CD4-positive, alpha-beta memory T cell (primary cell): ENCODE measurements around the gene ARFGAP3. TPM values are rescaled to one million over a fixed set of nuclear protein-coding genes. Genes with fewer than 3 reads are reported as not detected.
A peak's percentile ranks its signal among the peaks of the same experiment; 100 is the strongest.

Source experiments
- CTCF ChIA-PET: fragments of 350-600 bp; sonication (Branson Sonifier 250); formaldehyde crosslinking; loops from one replicate; lab custom pipeline; 2021; ENCODE audit warnings: inconsistent platforms; ENCODE audit not compliant: partially characterized antibody; lab: Charles Lee
- POLR2A ChIA-PET: fragments of 350-600 bp; sonication (Branson Sonifier 250); formaldehyde crosslinking; loops from one replicate; lab custom pipeline; 2021; ENCODE audit not compliant: partially characterized antibody; lab: Charles Lee
- DNase-seq, 5 donors: peaks; one replicate each; pipeline versions ENCODE4 v3.0.0 to v3.0.0-alpha.2; 2020 to 2022; ENCODE audit warnings: mixed read lengths in 1 of 5
- H3K27ac ChIP-seq: one replicate; pipeline ENCODE4 v1.7.0; 2013; ENCODE audit warnings: low read depth, low read length
- H3K27me3 ChIP-seq: 2 replicates; pipeline ENCODE4 v1.7.0; 2013; ENCODE audit warnings: mild to moderate bottlenecking, low read length, moderate library complexity; ENCODE audit not compliant: insufficient read depth
- H3K36me3 ChIP-seq: 2 replicates; pipeline ENCODE4 v1.7.0; 2013; ENCODE audit warnings: mild to moderate bottlenecking, low read length, moderate library complexity; ENCODE audit not compliant: insufficient read depth
- H3K4me1 ChIP-seq: 2 replicates; pipeline ENCODE4 v1.7.0; 2013; ENCODE audit warnings: mild to moderate bottlenecking, low read length, moderate library complexity; ENCODE audit not compliant: insufficient read depth
- H3K4me3 ChIP-seq, 2 donors: one replicate each; pipeline ENCODE4 v1.7.0; 2013; ENCODE audit warnings: low read length in 2 of 2, mild to moderate bottlenecking in 1 of 2
- H3K9me3 ChIP-seq, 2 donors: one replicate each; pipeline ENCODE4 v1.7.0; 2013; ENCODE audit warnings: low read length in 2 of 2, control low read depth in 1 of 2; ENCODE audit not compliant: control insufficient read depth in 1 of 2
- H3K27ac Mint-ChIP-seq, 7 donors: one replicate each; pipeline ENCODE4 v1.8.0; 2020 to 2021; ENCODE audit warnings: mixed read lengths in 7 of 7, mild to moderate bottlenecking in 6 of 7, inconsistent platforms in 3 of 7, moderate library complexity in 3 of 7
- H3K27me3 Mint-ChIP-seq, 2 donors: one replicate each; pipeline ENCODE4 v1.8.0; 2020 to 2021; ENCODE audit warnings: mixed read lengths in 2 of 2
- H3K36me3 Mint-ChIP-seq, 2 donors: one replicate each; pipeline ENCODE4 v1.8.0; 2020 to 2021; ENCODE audit warnings: mixed read lengths in 2 of 2, inconsistent platforms in 1 of 2, mild to moderate bottlenecking in 1 of 2
- H3K4me1 Mint-ChIP-seq, 4 donors: one replicate each; pipeline ENCODE4 v1.8.0; 2020 to 2021; ENCODE audit warnings: mixed read lengths in 4 of 4, mild to moderate bottlenecking in 1 of 4
- H3K4me3 Mint-ChIP-seq, 8 donors: one replicate each; pipeline ENCODE4 v1.8.0; 2020 to 2021; ENCODE audit warnings: mixed read lengths in 8 of 8, mild to moderate bottlenecking in 7 of 8, moderate library complexity in 6 of 8, inconsistent platforms in 3 of 8
- H3K9me3 Mint-ChIP-seq, 8 donors: one replicate each; pipeline ENCODE4 v1.8.0; 2020 to 2021; ENCODE audit warnings: mixed read lengths in 8 of 8, mild to moderate bottlenecking in 5 of 8, inconsistent platforms in 3 of 8, moderate library complexity in 1 of 8
- intact Hi-C: fragments of 100-400 bp; cut with micrococcal nuclease; formaldehyde crosslinking; loops from one replicate; pipeline ENCODE4 v1.15.1; 2023
- polyA plus RNA-seq, 2 donors: library from polyadenylated mRNA; unstranded; fragments of 300-500 nt; fragmentation: Illumina TruSeq; gene quantifications; one replicate each; pipeline ENCODE4 v1.2.3, GENCODE V29; 2021
- total RNA-seq, 2 experiments: library from RNA; stranded (reverse); gene quantifications; one replicate each; pipeline ENCODE4 v1.2.3, GENCODE V29; 2021

The ARFGAP3 gene
- total and polyA plus RNA-seq, 4 experiments from 2014 or later = 38.4 to 49.0 (median 45.2) TPM

DNA sequence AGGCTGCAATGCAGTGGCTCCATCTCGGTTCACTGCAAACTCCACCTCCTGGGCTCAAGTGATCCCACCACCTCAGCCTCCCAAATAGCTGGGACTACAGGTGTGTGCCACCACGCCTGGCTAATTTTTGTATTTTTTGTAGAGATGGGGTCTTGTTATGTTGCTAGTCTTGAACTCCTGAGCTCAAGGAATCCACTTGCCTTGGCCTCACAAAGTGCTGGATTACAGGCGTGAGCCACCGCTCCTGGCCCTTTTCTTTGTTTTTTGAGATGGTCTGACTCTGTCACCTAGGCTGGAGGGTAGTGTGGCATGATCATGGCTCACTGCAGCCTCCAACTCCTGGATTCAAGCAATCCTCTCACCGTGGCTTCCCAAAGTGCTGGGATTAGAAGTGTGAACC lies 21.0 kb downstream of the ARFGAP3 start:
- Histone ChIP-seq H3K9me3 (no peaks in the 10 kb centered on the region), H3K36me3 (peaks cover 20% of the 10 kb centered on the region), H3K27ac (no peak overlapping the region), H3K4me3 (no peak overlapping the region), H3K4me1 (no peaks in the 10 kb centered on the region), H3K27me3 (no peaks in the 10 kb centered on the region)
- ChIA-PET CTCF (no interaction called here), POLR2A (no interaction called here)
- no peaks in the 10 kb centered on the region for H3K9me3 Mint-ChIP-seq
- H3K27ac Mint-ChIP-seq = no peak overlapping the region
- DNase-seq = no peak
- H3K4me3 Mint-ChIP-seq = no peak overlapping the region
- intact Hi-C loops = no loop called here
- peaks cover 0 to 5% (median under 1%) of the 10 kb centered on the region in 4 donors for H3K4me1 Mint-ChIP-seq
- no peaks in the 10 kb centered on the region for H3K27me3 Mint-ChIP-seq
- H3K36me3 Mint-ChIP-seq = peaks cover 33 to 56% of the 10 kb centered on the region in 2 donors

DNA sequence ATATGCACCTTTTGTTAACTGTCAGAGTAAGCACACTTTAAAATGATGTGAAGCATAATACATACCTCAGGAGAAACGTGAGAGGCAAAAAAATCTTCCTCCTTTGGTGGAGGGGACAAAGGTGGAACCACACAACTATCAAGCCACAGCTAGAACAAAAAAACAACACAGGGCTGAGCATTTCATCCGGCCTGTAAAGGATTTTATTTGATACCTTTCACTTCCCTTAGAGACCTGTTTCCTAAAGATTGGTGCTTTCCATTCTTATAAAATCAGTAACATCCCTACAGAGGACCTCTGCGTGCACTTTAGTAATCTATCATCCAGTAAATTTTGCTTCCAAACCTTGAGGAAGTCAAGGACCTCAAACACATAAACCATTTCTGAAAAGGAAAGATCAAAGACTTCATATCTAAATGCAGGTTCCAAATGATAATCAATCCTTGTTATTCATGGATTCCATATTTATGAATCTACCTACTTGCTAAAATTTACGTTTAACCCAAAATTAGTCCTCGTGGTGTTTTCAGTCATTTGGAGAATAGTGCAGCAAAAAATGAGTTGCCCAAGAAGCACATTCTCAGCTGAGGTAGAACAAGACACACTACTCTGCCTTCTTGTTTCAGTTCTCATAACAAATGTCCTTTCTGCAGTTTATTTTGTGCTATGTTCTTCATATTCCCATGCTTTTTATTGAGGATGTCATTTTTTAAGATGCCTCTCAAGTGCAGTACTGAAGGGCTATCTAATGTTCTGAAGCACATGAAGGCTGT lies 22.7 kb downstream of the ARFGAP3 start:
- ChIA-PET POLR2A (no interaction called here), CTCF (interaction anchor here (1.1 kb wide), 1 partner anchor 18 kb away, joined by 4 read pairs; no protein-coding TSS in a partner anchor)
- Mint-ChIP-seq H3K9me3 (no peaks in the 10 kb centered on the region), H3K27me3 (no peaks in the 10 kb centered on the region), H3K36me3 (peaks cover 29 to 58% of the 10 kb centered on the region in 2 donors), H3K27ac (peak overlapping the region in 3 of 7 donors; percentile 5 to 79 (median 22)), H3K4me3 (no peak overlapping the region), H3K4me1 (peaks cover 2 to 11% (median 5%) of the 10 kb centered on the region in 4 donors)
- no peaks in the 10 kb centered on the region for H3K9me3 ChIP-seq
- H3K4me3 ChIP-seq = no peak overlapping the region
- no peaks in the 10 kb centered on the region for H3K4me1 ChIP-seq
- DNase-seq = no peak
- H3K27me3 ChIP-seq = no peaks in the 10 kb centered on the region
- peaks cover 26% of the 10 kb centered on the region for H3K36me3 ChIP-seq
- no peak overlapping the region for H3K27ac ChIP-seq
- intact Hi-C loops = no loop called here

DNA sequence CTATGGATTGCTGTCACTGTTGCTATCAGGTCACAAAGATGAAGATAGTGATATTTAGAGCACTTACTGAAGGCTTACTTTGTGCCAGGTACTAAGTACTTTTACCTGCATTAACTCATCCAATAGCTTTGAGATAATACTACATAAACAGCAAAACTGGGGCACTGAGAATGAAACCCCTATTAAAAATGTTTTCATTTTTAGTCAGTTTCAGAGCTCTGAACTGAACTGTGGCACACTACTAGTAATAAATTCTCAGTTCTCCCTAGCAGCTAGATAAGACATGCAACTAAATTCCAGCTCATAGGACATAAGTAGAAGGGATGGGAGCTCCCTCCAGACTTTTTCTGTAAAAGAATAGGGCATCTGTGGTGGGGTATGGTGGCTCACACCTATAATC lies 24.0 kb downstream of the ARFGAP3 start:
- H3K9me3 Mint-ChIP-seq = no peaks in the 10 kb centered on the region
- peaks cover 4 to 16% (median 9%) of the 10 kb centered on the region in 4 donors for H3K4me1 Mint-ChIP-seq
- H3K27ac ChIP-seq = no peak overlapping the region
- H3K36me3 Mint-ChIP-seq = peaks cover 33 to 64% of the 10 kb centered on the region in 2 donors
- peaks cover 31% of the 10 kb centered on the region for H3K36me3 ChIP-seq
- H3K27me3 Mint-ChIP-seq = no peaks in the 10 kb centered on the region
- H3K4me3 Mint-ChIP-seq = no peak overlapping the region
- no peak for DNase-seq
- H3K27me3 ChIP-seq = no peaks in the 10 kb centered on the region
- no peaks in the 10 kb centered on the region for H3K9me3 ChIP-seq
- ChIA-PET POLR2A (no interaction called here), CTCF (interaction anchor here (0.8 to 1.0 kb wide), 3 partner anchors 54 to 201 kb away, joined by 3 to 4 read pairs (median 3); no protein-coding TSS in a partner anchor)
- intact Hi-C loops = no loop called here
- peaks cover 4% of the 10 kb centered on the region for H3K4me1 ChIP-seq
- no peak overlapping the region for H3K27ac Mint-ChIP-seq
- no peak overlapping the region for H3K4me3 ChIP-seq

DNA sequence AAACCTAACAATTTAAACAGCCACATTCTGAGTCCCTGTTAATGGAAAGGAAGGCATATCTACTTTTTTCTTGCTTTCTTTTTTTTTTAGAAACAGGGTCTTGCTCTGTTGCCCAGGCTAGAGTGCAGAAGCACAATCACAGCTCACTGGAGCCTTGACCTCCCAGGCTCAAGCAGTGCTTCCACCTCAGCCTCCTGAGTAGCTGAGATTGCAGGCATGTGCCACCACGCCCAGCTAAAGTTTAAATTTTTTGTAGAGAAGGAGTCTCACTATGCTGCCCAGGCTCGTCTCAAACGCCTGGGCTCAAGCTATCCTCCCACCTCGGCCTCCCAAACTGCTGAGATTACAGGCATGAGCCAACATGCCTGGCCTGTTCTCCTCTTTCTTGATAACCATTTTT lies 25.4 kb downstream of the ARFGAP3 start:
- peaks cover 32 to 64% of the 10 kb centered on the region in 2 donors for H3K36me3 Mint-ChIP-seq
- Histone ChIP-seq H3K4me3 (no peak overlapping the region), H3K4me1 (peaks cover 4% of the 10 kb centered on the region), H3K36me3 (peaks cover 28% of the 10 kb centered on the region), H3K27me3 (no peaks in the 10 kb centered on the region), H3K27ac (no peak overlapping the region), H3K9me3 (no peaks in the 10 kb centered on the region)
- ChIA-PET CTCF (interaction anchor here (0.7 kb wide), 1 partner anchor 743 kb away, joined by 3 read pairs; no protein-coding TSS in a partner anchor), POLR2A (no interaction called here)
- DNase-seq = no peak
- H3K4me3 Mint-ChIP-seq = no peak overlapping the region
- intact Hi-C loops = no loop called here
- H3K4me1 Mint-ChIP-seq = peaks cover 4 to 16% (median 9%) of the 10 kb centered on the region in 4 donors
- H3K27me3 Mint-ChIP-seq = no peaks in the 10 kb centered on the region
- peak overlapping the region in 1 of 7 donors; percentile 10 for H3K27ac Mint-ChIP-seq
- no peaks in the 10 kb centered on the region for H3K9me3 Mint-ChIP-seq

DNA sequence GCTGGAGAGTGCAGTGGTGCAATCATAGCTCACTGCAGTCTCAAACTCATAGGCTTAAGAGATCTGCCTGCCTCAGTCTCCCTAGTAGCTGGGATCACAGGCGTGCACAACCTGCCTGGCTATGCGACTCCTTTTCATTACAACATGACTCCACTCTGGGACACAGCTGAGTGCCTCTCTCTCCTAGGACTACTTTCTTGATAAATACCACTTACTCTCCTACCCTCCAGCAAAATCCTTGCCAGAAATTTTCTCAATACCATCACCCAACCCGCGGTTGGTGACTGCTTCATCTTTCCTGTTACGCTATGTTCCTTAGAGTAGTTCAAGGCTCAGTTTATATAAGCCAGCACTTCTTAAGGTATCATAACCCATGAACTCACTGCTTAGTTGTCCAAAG lies 26.9 kb downstream of the ARFGAP3 start:
- intact Hi-C loops = no loop called here
- Mint-ChIP-seq H3K9me3 (no peaks in the 10 kb centered on the region), H3K36me3 (peaks cover 27 to 54% of the 10 kb centered on the region in 2 donors), H3K4me3 (no peak overlapping the region), H3K27me3 (no peaks in the 10 kb centered on the region), H3K27ac (peak overlapping the region in 1 of 7 donors; percentile 8), H3K4me1 (peaks cover 4 to 16% (median 9%) of the 10 kb centered on the region in 4 donors)
- no peaks in the 10 kb centered on the region for H3K27me3 ChIP-seq
- no peak for DNase-seq
- H3K9me3 ChIP-seq = no peaks in the 10 kb centered on the region
- peaks cover 28% of the 10 kb centered on the region for H3K36me3 ChIP-seq
- CTCF ChIA-PET = no interaction called here
- H3K4me3 ChIP-seq = no peak overlapping the region
- H3K27ac ChIP-seq = no peak overlapping the region
- H3K4me1 ChIP-seq = peaks cover 4% of the 10 kb centered on the region
- POLR2A ChIA-PET = no interaction called here

DNA sequence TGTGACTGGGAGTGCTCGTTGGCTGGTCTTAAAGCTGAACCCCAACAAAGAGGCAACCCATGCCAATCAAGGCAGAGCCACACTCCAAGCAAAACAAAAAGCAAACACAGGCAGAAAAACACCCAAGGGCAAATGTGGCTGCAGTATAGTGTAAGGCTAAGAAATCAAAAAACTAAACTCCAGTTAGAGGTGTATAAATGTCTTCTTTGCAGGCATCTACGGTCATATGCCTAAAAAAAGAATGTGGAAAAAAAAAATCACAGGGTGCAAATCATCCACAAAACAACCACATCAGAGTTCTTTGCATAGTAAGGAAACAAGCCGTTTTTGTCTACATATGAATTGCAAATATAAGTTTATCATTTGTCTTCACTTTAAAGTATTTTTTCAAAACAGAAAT lies 27.8 kb downstream of the ARFGAP3 start:
- H3K4me1 Mint-ChIP-seq = peaks cover 3 to 16% (median 8%) of the 10 kb centered on the region in 4 donors
- H3K36me3 Mint-ChIP-seq = peaks cover 25 to 49% of the 10 kb centered on the region in 2 donors
- POLR2A ChIA-PET = no interaction called here
- CTCF ChIA-PET = no interaction called here
- no peak overlapping the region for H3K4me3 ChIP-seq
- H3K4me1 ChIP-seq = peaks cover 4% of the 10 kb centered on the region
- H3K27me3 ChIP-seq = no peaks in the 10 kb centered on the region
- H3K4me3 Mint-ChIP-seq = peak overlapping the region in 2 of 8 donors; percentile 30 to 31
- no peaks in the 10 kb centered on the region for H3K27me3 Mint-ChIP-seq
- H3K9me3 ChIP-seq = no peaks in the 10 kb centered on the region
- peak overlapping the region in 2 of 7 donors; percentile 58 to 66 for H3K27ac Mint-ChIP-seq
- DNase-seq = no peak
- H3K27ac ChIP-seq = no peak overlapping the region
- intact Hi-C loops = no loop called here
- H3K36me3 ChIP-seq = peaks cover 27% of the 10 kb centered on the region
- no peaks in the 10 kb centered on the region for H3K9me3 Mint-ChIP-seq

DNA sequence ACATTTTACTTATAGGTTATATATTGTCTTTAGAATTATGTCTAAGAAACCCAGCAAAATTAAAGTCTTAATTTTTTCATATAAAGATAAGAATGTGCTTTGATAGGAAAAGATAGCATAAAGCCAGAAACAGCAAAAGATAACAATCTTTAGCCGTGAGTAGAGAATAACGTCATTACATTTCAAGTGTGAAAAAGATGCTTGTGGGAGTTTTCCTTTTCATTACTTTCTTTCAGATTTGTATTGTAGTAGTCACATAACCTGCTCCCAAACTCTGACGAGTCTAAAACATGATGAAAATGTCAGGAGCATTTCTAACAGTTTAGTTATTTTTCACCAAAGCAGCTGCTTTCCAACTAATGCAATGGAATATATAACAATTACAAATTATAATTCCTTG lies 31.3 kb downstream of the ARFGAP3 start:
- H3K4me1 Mint-ChIP-seq = peaks cover 6 to 16% (median 8%) of the 10 kb centered on the region in 4 donors
- intact Hi-C loops = no loop called here
- Histone ChIP-seq H3K36me3 (peaks cover 22% of the 10 kb centered on the region), H3K9me3 (no peaks in the 10 kb centered on the region), H3K27ac (no peak overlapping the region), H3K4me3 (no peak overlapping the region), H3K27me3 (no peaks in the 10 kb centered on the region), H3K4me1 (peaks cover 4% of the 10 kb centered on the region)
- H3K27me3 Mint-ChIP-seq = no peaks in the 10 kb centered on the region
- ChIA-PET CTCF (interaction anchor here (2.1 kb wide), 1 partner anchor 14 kb away, joined by 4 read pairs; no protein-coding TSS in a partner anchor), POLR2A (no interaction called here)
- no peak overlapping the region for H3K27ac Mint-ChIP-seq
- H3K36me3 Mint-ChIP-seq = peaks cover 34 to 43% of the 10 kb centered on the region in 2 donors
- H3K9me3 Mint-ChIP-seq = peaks cover 0 to 2% (median 0%) of the 10 kb centered on the region in 8 donors
- DNase-seq = no peak
- no peak overlapping the region for H3K4me3 Mint-ChIP-seq
